ENCODE measurements around the gene DHODH. TPM values are rescaled to one million over a fixed set of nuclear protein-coding genes. Genes with fewer than 3 reads are reported as not detected.

The DHODH gene
- 16.4 TPM for polyA plus RNA-seq

DNA sequence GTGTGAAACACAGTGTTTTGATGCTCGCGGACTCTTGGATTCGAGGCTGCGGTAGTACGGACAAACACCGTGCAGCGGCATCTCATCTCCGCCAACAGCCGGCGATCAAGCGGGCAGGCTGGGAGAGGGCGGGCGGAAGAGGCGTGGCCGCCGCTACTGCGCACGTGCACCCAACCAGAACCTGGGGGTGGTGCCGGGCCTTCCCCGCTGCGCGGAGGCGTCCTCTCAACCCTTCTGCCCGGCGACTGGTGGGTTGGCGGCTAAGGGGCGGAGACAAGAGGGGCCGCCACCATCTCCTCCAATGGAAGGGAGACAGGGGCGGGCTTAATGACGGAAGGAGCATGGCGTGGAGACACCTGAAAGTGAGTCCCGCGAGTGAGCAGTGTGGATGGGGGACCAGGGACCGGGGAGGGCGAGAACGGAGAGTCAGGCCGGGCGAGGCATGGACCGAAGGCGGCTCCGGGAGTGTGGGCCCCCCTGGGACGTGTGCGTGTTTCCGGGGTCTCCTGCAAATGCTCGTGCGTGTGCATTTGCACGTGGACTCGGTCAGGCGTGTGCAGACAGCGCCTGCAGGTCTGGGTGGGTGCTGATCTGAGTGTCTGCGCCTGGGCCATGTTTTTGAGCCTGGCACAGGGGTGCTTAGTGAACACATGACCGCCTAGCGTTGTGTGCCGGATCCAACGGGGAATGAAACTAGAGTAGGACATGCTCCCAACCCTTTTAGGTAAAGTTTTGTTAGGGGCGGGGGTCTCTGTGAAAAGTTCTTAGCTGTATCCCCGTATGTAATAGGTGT, at the start of gene DHODH:
Gene DHODH, plus strand, starts transcription at position 321 of the 793 bp plus-strand sequence. Its CDS starts 21 bp downstream, at position 342.
- peaks cover 5 to 9% (median 7%) of the 10 kb centered on the region in 3 donors for H3K4me1 Mint-ChIP-seq
- peak within 1 kb of the TSS; percentile 83 to 96 (median 94) for H3K4me3 Mint-ChIP-seq
- no peaks in the 10 kb centered on the region for H3K9me3 Mint-ChIP-seq
- H3K27me3 Mint-ChIP-seq = peaks cover 6% of the 10 kb centered on the region
- H3K27ac Mint-ChIP-seq = peak within 1 kb of the TSS; percentile 54 to 96 (median 90)
- H3K36me3 Mint-ChIP-seq = peaks cover 1% of the 10 kb centered on the region

DNA sequence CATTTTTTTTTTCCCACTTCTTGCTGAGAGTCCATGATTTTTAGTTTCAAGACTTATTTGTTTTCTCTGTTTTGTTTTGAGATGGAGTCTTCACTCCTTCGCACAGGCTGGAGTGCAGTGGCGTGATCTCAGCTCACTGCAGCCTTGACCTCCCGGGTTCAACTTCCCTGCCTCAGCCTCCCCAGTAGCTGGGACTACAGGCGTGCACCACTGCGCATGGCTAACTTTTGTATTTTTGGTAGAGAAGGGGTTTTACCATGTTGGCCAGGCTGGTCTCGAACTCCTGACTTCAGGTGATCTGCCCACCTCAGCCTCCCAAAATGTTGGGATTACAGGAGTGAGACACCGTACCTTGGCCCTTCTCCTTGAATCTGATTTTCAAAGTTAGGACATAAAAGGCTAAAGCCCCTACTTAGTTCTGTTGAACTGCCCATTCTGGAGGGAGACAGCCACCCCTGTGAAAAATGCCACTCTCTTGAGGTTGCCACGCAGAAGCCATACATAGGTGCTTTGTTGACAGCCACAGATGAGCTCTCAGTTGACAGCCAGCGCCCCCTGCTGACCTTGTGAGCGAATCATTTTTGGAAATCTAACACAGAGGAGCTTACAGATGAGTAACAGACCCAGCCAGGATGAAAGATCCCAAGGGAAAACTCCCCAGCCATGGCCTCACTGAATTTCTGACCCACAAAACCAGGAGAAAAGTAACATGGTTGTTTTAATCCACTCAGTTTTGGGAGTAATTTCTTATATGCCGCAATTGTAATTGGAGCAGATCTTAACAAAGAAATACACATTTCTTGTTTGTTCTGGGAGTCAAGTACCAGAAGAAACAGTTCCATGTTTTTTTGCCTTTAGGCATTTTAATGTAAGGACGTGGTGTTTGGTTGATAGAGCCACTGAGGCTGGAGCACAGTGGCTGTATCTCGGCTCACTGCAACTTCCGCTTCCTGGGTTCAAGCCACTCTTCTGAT, 47.2 kb upstream of the DHODH start:
- no peak overlapping the region for H3K4me3 Mint-ChIP-seq
- peaks cover 10 to 18% (median 16%) of the 10 kb centered on the region in 3 donors for H3K4me1 Mint-ChIP-seq

DNA sequence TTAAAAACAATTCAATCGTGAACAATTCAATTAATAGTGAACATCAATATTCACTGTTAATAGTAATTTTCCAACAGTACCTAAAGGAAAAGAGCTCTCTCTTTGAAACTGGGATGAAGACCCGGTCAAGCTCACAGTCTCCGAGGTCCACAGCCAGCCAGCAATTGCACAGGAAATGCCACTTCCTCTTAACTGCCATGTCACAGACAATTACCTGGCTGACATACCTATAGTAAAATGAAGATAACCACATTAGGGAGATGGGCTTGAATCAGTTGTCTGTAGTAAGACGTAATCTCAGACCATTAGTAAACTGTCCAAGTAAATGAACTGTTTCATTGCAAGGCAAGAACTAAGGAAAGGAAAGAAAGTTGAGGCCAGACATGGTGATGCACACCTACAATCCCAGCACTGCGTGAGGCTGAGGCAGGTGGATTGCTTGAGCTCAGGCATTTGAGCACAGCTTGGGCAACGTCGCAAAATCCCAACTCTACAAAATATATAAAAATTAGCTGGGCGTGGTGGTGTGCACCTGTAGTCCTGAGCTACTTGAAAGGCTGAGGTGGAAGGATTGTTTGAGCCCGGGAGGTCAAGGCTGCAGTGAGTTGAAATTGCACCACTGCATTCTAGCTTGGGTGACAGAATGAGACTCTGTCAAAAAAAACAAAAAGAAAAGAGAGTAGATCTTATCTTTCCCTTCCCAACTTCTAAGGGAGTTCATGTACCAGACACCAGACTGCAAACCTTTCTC, 45.2 kb upstream of the DHODH start:
- Mint-ChIP-seq H3K27me3 (peaks cover 14% of the 10 kb centered on the region), H3K9me3 (no peaks in the 10 kb centered on the region), H3K36me3 (no peaks in the 10 kb centered on the region), H3K27ac (no peak overlapping the region), H3K4me3 (no peak overlapping the region), H3K4me1 (peaks cover 6 to 13% (median 13%) of the 10 kb centered on the region in 3 donors)

More for the DNA sequence above, 47.2 kb upstream of the DHODH start:
- H3K36me3 Mint-ChIP-seq = no peaks in the 10 kb centered on the region
- H3K27me3 Mint-ChIP-seq = peaks cover 13% of the 10 kb centered on the region
- H3K27ac Mint-ChIP-seq = peak overlapping the region in 1 of 3 donors; percentile 58
- H3K9me3 Mint-ChIP-seq = peaks cover 0 to 1% (median 0%) of the 10 kb centered on the region in 3 donors

- Mint-ChIP-seq H3K36me3 (no peaks in the 10 kb centered on the region), H3K9me3 (peaks cover 0 to 4% (median 0%) of the 10 kb centered on the region in 3 donors), H3K4me3 (no peak overlapping the region), H3K4me1 (peaks cover 6 to 11% (median 9%) of the 10 kb centered on the region in 3 donors), H3K27me3 (peaks cover 5% of the 10 kb centered on the region), H3K27ac (no peak overlapping the region)
Measured at GRCh38 chr16:71965223-71965622, 43.3 kb upstream of the DHODH start.

DNA sequence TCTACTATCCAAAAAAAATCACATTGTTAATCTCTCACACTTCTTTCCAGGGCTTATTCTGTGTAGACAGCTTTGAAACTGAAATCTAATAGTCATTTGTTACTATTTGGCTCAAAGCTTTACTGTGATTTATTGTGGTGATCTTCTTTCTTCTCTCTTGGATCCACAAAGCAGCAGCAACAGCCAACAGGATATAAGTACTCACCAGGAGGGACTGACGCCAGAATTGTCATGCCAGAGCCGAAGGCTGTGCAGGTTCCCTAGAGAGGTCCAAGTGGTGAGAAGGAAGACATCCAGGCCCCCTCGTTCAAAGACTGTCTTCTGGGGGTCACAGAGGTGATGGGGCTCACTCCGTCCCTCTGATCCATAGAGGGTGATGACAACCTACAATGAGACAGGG, 41.6 kb upstream of the DHODH start:
- H3K27ac Mint-ChIP-seq = no peak overlapping the region
- peaks cover 0 to 7% (median 5%) of the 10 kb centered on the region in 3 donors for H3K4me1 Mint-ChIP-seq
- H3K27me3 Mint-ChIP-seq = peaks cover 5% of the 10 kb centered on the region
- H3K36me3 Mint-ChIP-seq = no peaks in the 10 kb centered on the region
- no peak overlapping the region for H3K4me3 Mint-ChIP-seq
- peaks cover 0 to 4% (median 0%) of the 10 kb centered on the region in 3 donors for H3K9me3 Mint-ChIP-seq

GRCh38 chr16:71969353-71969752, 39.2 kb upstream of the DHODH start:
- H3K27ac Mint-ChIP-seq = no peak overlapping the region
- H3K4me1 Mint-ChIP-seq = no peaks in the 10 kb centered on the region
- peaks cover 0 to 4% (median 0%) of the 10 kb centered on the region in 3 donors for H3K9me3 Mint-ChIP-seq
- no peak overlapping the region for H3K4me3 Mint-ChIP-seq
- peaks cover 5% of the 10 kb centered on the region for H3K27me3 Mint-ChIP-seq
- H3K36me3 Mint-ChIP-seq = no peaks in the 10 kb centered on the region

DNA sequence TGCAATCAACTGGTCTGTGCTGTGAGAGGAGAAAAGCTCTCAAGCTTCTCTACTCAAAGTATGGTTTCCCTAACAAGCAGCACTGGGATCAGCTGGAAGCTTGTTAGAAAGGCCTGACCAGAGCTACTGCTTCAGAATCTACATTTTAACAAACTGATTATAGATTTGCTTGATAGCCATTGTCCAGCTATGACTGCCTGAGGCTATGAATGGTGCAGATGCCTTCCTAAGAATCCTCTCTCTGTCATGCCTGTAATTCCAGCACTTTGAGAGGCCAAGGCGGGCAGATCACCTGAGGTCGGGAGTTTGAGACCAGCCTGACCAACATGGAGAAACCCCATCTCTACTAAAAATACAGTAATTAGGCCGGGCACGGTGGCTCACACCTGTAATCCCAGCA, 37.0 kb upstream of the DHODH start:
- Mint-ChIP-seq H3K4me3 (no peak overlapping the region), H3K9me3 (peaks cover 0 to 4% (median 0%) of the 10 kb centered on the region in 3 donors), H3K4me1 (no peaks in the 10 kb centered on the region), H3K27me3 (peaks cover 5% of the 10 kb centered on the region), H3K36me3 (peaks cover 1% of the 10 kb centered on the region), H3K27ac (no peak overlapping the region)

GRCh38 chr16:71972356-71972755, 36.2 kb upstream of the DHODH start:
- Mint-ChIP-seq H3K27me3 (peaks cover 2% of the 10 kb centered on the region), H3K27ac (no peak overlapping the region), H3K36me3 (peaks cover 1% of the 10 kb centered on the region), H3K4me1 (no peaks in the 10 kb centered on the region), H3K4me3 (no peak overlapping the region), H3K9me3 (peaks cover 0 to 4% (median 0%) of the 10 kb centered on the region in 3 donors)

- Mint-ChIP-seq H3K27me3 (peaks cover 2% of the 10 kb centered on the region), H3K9me3 (peaks cover 0 to 4% (median 0%) of the 10 kb centered on the region in 3 donors), H3K36me3 (peaks cover 1% of the 10 kb centered on the region), H3K27ac (peak overlapping the region in 1 of 3 donors; percentile 29), H3K4me3 (no peak overlapping the region), H3K4me1 (no peaks in the 10 kb centered on the region)
Measured at GRCh38 chr16:71973001-71973400, 35.5 kb upstream of the DHODH start.

- peaks cover 0 to 4% (median 0%) of the 10 kb centered on the region in 3 donors for H3K9me3 Mint-ChIP-seq
- no peak overlapping the region for H3K27ac Mint-ChIP-seq
- H3K4me1 Mint-ChIP-seq = no peaks in the 10 kb centered on the region
- no peak overlapping the region for H3K4me3 Mint-ChIP-seq
- H3K27me3 Mint-ChIP-seq = peaks cover under 1% of the 10 kb centered on the region
- peaks cover 1% of the 10 kb centered on the region for H3K36me3 Mint-ChIP-seq
Measured at GRCh38 chr16:71974068-71974818, 34.3 kb upstream of the DHODH start.

- Mint-ChIP-seq H3K9me3 (peaks cover 0 to 6% (median 0%) of the 10 kb centered on the region in 3 donors), H3K27me3 (peaks cover 26% of the 10 kb centered on the region), H3K36me3 (peaks cover 2% of the 10 kb centered on the region), H3K4me1 (peaks cover 0 to 2% (median 0%) of the 10 kb centered on the region in 3 donors), H3K4me3 (no peak overlapping the region), H3K27ac (no peak overlapping the region)
Measured at GRCh38 chr16:71985262-71985974, 23.1 kb upstream of the DHODH start.

GRCh38 chr16:71986131-71986530, 22.4 kb upstream of the DHODH start:
- Mint-ChIP-seq H3K4me3 (no peak overlapping the region), H3K9me3 (peaks cover 0 to 1% (median 0%) of the 10 kb centered on the region in 3 donors), H3K27me3 (peaks cover 23% of the 10 kb centered on the region), H3K36me3 (no peaks in the 10 kb centered on the region), H3K4me1 (peaks cover 0 to 2% (median 0%) of the 10 kb centered on the region in 3 donors), H3K27ac (no peak overlapping the region)

DNA sequence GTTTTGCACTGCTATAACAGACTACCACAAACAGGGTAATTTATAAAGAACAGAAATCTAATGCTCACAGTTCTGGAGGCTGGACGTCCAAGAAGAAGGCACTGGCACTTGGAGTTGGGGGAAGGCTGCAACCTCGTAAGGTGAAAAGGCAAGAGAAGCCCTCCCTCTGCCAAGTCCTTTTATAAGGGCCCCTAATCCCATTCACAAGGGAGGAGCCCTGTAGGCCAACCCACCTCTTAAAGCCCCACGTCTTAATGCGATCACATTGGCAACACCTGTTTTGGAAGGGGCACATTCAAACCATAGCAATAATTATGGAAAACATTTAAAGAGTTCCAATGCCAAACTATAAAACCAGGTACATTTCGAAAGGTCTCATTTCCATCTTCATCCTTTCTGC, 13.5 kb upstream of the DHODH start:
- Mint-ChIP-seq H3K9me3 (no peaks in the 10 kb centered on the region), H3K36me3 (no peaks in the 10 kb centered on the region), H3K4me1 (no peaks in the 10 kb centered on the region), H3K27me3 (peaks cover 6% of the 10 kb centered on the region), H3K27ac (no peak overlapping the region), H3K4me3 (no peak overlapping the region)

Data from IgD-negative memory B cell (primary cell).